Measurements from ENCODE around the gene ACOX3. TPM values are rescaled to one million over a fixed set of nuclear protein-coding genes. Genes with fewer than 3 reads are reported as not detected.

The ACOX3 gene
- polyA plus RNA-seq, 6 donors from 2014 or later, result 10.1 to 17.1 (median 14.7) TPM

DNA sequence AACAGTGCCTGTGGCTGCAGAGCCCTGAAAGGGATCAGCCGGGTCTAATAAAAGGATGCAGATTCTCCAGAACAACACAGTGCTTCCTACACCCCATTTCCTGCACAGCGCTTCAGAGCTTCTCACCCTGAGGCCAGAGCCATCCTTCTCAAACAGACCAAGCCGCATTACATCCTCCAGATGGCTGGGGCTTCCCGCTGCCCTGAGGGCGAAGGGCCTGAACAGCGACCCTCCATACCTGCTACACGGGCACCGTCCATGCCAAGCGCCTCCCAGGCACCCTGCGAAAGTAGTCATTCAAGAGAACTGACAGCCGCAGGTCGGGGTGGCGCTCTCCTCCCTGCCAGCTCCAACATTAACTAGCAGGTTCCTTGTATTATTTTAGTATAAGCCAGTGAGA is 36.5 kb downstream of the ACOX3 start:
- no peaks in the 10 kb centered on the region for H3K27me3 Mint-ChIP-seq
- H3K4me1 Mint-ChIP-seq, result peaks cover 0 to 7% (median under 1%) of the 10 kb centered on the region in 3 donors
- H3K4me3 Mint-ChIP-seq, result no peak overlapping the region
- no peak for DNase-seq
- H3K9me3 Mint-ChIP-seq, result no peaks in the 10 kb centered on the region
- ATAC-seq (ENCODE audit: low read depth in 2 of 2), result no peak
- H3K27ac Mint-ChIP-seq, result peak overlapping the region in 1 of 6 donors; percentile 9
- no peaks in the 10 kb centered on the region for H3K36me3 Mint-ChIP-seq

DNA sequence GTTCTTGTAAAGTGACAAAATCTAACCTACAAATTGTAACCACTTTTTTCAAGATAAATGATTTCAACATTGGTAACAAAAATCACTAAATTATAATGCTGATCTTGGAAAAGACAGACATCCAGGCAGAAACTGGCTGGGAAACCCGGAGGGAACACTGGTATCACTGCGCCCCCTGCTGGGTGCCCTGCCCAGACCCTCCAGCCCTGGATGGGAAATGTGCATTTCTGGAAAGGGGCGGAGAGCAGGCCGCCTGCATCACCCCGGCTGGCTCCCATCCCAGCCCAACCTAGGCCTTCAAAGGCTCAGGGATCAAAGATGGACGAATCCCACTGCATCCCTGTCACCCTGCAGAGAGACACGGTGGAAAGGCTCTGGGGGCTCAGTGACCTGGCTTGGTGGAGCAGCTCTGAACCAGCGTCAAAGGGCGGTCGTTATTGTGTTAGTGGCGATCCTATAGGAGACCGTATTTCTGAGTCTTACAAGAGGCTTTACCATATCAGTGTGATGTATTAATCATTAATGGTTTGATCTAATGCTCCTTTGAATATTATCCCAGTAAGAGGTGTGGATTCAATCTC is 37.3 kb downstream of the ACOX3 start:
- ATAC-seq (ENCODE audit: low read depth in 2 of 2) (peak; percentile 46), DNase-seq (peak; percentile 23)
- H3K4me1 Mint-ChIP-seq, result peaks cover 3 to 9% (median 7%) of the 10 kb centered on the region in 3 donors
- H3K36me3 Mint-ChIP-seq, result no peaks in the 10 kb centered on the region
- no peaks in the 10 kb centered on the region for H3K9me3 Mint-ChIP-seq
- H3K4me3 Mint-ChIP-seq, result no peak overlapping the region
- no peak overlapping the region for H3K27ac Mint-ChIP-seq
- no peaks in the 10 kb centered on the region for H3K27me3 Mint-ChIP-seq

DNA sequence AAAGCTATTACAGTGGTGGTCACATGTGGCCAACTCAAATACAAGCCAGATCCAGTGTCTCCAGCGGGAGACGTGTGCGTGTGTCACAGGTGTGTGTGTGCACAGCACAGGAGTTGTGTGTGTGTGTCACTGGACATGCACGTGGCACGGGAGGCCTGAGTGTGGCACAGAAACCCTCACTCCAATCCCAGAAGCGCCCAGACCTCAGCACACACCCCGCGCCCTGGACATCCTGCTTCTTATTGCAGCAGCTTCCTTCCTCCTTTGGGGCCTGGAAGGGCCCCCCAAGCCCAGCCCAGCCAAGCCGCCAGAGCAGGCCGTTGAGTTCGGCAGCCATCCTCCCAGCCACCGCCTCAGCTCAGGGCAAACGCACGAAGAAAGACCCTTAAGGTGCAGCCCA is 37.9 kb downstream of the ACOX3 start:
- Mint-ChIP-seq H3K36me3 (no peaks in the 10 kb centered on the region), H3K9me3 (no peaks in the 10 kb centered on the region), H3K4me1 (peaks cover 3 to 9% (median 7%) of the 10 kb centered on the region in 3 donors), H3K4me3 (no peak overlapping the region), H3K27me3 (no peaks in the 10 kb centered on the region), H3K27ac (peak overlapping the region in 1 of 6 donors; percentile 44)
- DNase-seq, result no peak
- ATAC-seq (ENCODE audit: low read depth in 2 of 2), result no peak

DNA sequence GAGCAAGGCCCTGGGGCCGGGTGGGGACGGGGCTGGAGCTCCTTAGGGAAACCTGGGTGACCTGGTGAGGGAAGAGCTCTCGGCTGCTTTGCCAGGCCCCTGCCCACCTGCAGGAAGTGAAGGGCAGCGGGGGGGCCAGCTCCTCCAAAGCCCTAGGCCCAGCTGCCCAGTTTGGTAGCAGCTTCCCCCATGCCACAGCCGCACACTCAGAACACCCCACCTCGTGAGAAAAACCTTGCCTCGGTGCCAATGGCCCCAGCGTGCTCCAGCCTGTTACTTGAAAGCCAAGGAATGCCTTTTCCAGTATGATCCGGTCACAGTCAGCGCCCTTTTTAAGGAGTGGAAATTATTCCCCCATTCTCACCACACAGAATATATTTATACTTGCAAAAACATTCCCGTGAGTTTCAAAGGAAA is 38.3 kb downstream of the ACOX3 start:
- Mint-ChIP-seq H3K27me3 (no peaks in the 10 kb centered on the region), H3K36me3 (no peaks in the 10 kb centered on the region), H3K27ac (no peak overlapping the region), H3K9me3 (no peaks in the 10 kb centered on the region), H3K4me1 (peaks cover 3 to 9% (median 7%) of the 10 kb centered on the region in 3 donors), H3K4me3 (no peak overlapping the region)
- ATAC-seq (ENCODE audit: low read depth in 2 of 2), result no peak
- DNase-seq, result no peak

DNA sequence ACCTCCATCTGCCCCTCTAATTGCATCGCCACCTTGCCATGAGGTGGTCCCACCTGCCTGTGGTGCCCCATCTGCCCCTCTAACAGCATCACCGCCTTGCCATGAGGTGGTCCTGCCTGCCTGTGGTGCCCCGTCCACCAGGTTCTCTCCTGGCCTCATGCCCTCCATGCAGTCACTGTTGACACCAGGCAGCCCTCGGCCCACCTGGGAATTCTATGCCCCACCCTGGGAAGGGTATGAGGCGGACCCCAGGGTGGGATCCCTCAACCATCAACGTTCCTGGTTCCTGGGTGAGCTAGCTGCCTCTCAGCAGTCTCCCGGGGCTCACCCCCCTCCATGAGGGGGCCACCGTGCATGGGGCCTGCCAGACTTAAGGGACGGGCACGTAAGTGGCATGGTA is 38.9 kb downstream of the ACOX3 start:
- H3K36me3 Mint-ChIP-seq, result no peaks in the 10 kb centered on the region
- H3K4me1 Mint-ChIP-seq, result peaks cover 3 to 9% (median 7%) of the 10 kb centered on the region in 3 donors
- peak overlapping the region in 1 of 6 donors; percentile 41 for H3K27ac Mint-ChIP-seq
- H3K4me3 Mint-ChIP-seq, result no peak overlapping the region
- no peaks in the 10 kb centered on the region for H3K27me3 Mint-ChIP-seq
- H3K9me3 Mint-ChIP-seq, result no peaks in the 10 kb centered on the region
- no peak for ATAC-seq (ENCODE audit: low read depth in 2 of 2)
- no peak for DNase-seq

DNA sequence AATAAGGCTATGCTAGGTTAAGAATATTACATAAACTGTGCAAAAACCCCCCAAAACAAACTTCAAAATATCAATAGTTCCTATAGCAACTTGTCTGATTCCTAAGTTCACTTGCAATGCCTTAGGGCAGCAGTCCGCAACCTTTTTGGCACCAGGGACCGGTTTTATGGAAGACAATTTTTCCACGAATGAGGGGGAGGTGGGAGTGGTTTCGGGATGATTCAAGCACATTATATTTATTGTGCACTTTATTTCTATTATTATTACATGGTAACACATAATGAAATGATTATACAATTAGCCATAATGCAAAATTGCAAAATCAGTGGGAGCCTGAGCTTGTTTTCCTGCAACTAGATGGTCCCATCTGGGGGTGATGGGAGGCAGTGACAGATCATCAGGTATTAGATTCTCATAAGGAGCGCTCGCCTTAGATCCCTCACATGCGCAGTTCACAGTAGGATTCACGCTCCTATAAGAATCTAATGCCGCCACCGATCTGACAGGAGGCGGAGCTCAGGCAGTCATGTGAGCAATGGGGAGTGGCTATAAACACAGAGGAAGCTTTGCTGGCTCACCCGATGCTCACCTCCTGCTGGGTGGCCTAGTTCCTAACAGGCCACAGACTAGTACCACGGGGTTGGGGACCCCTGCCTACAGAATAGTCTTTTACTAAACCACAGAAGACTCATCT is 39.7 kb downstream of the ACOX3 start:
- no peak overlapping the region for H3K27ac Mint-ChIP-seq

DNA sequence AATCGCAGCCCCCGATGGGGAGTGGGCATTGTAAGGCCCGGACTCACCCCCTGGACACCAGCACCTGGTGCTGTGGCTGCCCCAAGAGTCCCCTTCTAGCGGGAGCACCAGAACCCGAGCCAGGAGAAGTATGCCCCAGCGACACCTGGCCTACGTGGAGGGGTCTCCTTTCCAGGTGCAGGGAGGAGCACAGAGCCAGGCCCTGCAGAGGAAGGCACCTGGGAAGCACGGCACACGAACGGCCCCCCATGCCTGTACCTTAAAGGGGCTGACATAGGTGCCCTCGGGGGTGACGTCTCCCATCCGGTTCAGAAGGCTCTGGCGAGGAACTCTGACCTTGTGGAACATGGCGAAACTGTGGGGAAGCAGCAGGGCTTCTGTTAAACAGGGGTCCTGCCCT is 41.2 kb downstream of the ACOX3 start:
- H3K27ac Mint-ChIP-seq, result no peak overlapping the region

More for the DNA sequence above, 39.7 kb downstream of the ACOX3 start:
- H3K4me1 Mint-ChIP-seq, result peaks cover 3 to 9% (median 7%) of the 10 kb centered on the region in 3 donors
- no peaks in the 10 kb centered on the region for H3K27me3 Mint-ChIP-seq
- no peaks in the 10 kb centered on the region for H3K9me3 Mint-ChIP-seq
- DNase-seq, result no peak
- peaks cover 0 to 4% of the 10 kb centered on the region in 2 donors for H3K36me3 Mint-ChIP-seq
- H3K4me3 Mint-ChIP-seq, result peak overlapping the region in 1 of 8 donors; percentile 47
- no peak for ATAC-seq (ENCODE audit: low read depth in 2 of 2)

DNA sequence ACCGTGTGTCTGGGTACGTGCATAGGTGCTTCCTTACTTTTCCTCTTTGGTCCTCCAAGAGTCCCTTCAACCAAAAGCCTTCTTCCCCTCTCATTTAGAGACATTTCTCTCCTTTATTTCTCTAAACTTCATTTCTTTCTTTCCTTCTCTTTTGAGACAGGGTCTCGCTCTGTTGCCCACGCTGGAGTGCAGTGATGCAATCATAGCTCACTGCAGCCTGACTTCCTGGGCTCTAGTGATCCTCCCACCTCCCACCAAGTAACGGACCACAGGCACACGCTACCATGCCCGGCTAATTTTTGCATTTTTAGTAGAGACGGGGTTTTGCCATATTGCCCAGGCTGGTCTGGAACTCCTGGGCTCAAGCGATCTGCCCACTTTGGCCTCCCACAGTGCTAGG is 42.2 kb downstream of the ACOX3 start:
- Mint-ChIP-seq H3K27me3 (no peaks in the 10 kb centered on the region), H3K4me3 (no peak overlapping the region), H3K27ac (peak overlapping the region in 1 of 6 donors; percentile 34), H3K36me3 (peaks cover 4 to 7% of the 10 kb centered on the region in 2 donors), H3K9me3 (no peaks in the 10 kb centered on the region), H3K4me1 (peaks cover 3 to 7% (median 5%) of the 10 kb centered on the region in 3 donors)
- ATAC-seq (ENCODE audit: low read depth in 2 of 2), result no peak
- no peak for DNase-seq

More for the DNA sequence above, 41.2 kb downstream of the ACOX3 start:
- peaks cover 0 to 7% of the 10 kb centered on the region in 2 donors for H3K36me3 Mint-ChIP-seq
- DNase-seq (no peak), ATAC-seq (ENCODE audit: low read depth in 2 of 2) (no peak)
- no peaks in the 10 kb centered on the region for H3K27me3 Mint-ChIP-seq
- H3K4me1 Mint-ChIP-seq, result peaks cover 3 to 9% (median 7%) of the 10 kb centered on the region in 3 donors
- H3K4me3 Mint-ChIP-seq, result no peak overlapping the region
- H3K9me3 Mint-ChIP-seq, result no peaks in the 10 kb centered on the region

DNA sequence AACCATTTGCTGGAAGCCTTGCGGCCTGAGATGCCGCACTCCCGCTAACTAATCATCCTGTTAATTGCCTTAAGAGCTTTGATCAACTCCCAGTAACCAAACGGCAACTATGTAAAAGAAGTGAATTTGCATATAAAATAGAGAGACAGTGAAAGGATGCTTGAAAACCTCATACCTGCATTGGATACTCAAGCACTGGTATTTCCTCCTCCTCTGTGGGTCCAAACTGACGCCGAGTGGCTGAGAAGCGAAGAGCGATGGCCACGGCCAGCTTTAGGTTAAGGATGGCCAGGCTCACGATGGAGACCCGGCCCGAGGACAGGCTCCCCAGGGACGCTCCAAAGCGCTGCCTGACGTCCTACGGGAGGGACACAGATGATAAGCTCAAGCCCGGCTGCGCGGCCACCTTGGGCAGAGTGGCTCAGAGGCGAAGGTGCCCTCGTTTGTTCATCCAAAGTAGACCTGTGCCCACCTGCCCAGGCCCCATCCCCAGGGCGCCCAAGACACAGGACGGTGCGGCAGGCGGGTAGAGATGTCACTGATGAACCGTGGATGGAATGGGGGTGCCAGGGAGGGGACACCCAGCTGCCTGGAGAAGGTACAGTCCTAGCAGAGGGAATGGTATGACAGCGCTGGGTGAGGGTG is 43.6 kb downstream of the ACOX3 start:
- Mint-ChIP-seq H3K4me1 (peaks cover 3 to 7% (median 3%) of the 10 kb centered on the region in 3 donors), H3K27me3 (no peaks in the 10 kb centered on the region), H3K4me3 (no peak overlapping the region), H3K36me3 (peaks cover 7 to 8% of the 10 kb centered on the region in 2 donors), H3K9me3 (no peaks in the 10 kb centered on the region), H3K27ac (no peak overlapping the region)
- DNase-seq (no peak), ATAC-seq (ENCODE audit: low read depth in 2 of 2) (no peak)

DNA sequence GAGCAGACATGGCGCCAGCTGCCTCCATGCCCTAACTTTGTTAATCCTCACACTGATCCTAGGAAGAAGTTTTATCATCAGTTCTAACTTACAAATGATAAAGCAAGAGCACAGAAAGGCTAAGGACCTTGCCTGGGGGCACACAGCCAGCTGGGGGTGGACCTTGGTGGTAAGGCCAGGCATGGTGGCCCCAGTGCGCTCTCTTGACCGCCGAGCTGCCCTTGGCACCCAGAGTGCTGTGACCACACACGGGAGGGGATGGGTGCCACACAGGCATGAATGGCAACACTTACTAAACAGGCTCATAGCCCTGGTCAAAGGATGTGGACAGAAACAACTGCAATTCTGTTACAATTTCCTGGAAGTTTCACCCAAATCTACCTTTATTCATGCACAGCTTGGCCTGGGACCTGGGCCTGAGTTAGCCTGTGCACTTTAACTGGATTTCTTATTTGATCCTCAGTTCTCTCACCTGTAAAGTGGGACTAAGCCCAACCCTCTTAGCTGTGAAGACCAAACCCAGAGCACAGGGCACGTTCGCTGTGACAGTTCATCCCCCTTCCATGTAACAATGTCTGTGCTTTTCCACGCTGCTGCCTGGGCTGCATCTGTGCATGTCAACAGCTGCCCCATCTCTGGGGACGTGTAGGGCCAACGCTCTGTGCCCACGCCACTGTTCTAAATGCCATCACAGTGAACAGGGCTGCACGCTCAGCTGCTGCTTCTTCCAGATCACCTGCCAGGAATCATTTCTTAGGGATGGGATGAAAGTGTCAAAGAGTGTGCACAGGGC is 44.8 kb downstream of the ACOX3 start:
- Mint-ChIP-seq H3K4me3 (no peak overlapping the region), H3K9me3 (peaks cover 0 to 1% (median 0%) of the 10 kb centered on the region in 7 donors), H3K4me1 (peaks cover 3 to 7% (median 3%) of the 10 kb centered on the region in 3 donors), H3K27me3 (no peaks in the 10 kb centered on the region), H3K27ac (no peak overlapping the region), H3K36me3 (peaks cover 8 to 15% of the 10 kb centered on the region in 2 donors)
- no peak for DNase-seq
- no peak for ATAC-seq (ENCODE audit: low read depth in 2 of 2)

DNA sequence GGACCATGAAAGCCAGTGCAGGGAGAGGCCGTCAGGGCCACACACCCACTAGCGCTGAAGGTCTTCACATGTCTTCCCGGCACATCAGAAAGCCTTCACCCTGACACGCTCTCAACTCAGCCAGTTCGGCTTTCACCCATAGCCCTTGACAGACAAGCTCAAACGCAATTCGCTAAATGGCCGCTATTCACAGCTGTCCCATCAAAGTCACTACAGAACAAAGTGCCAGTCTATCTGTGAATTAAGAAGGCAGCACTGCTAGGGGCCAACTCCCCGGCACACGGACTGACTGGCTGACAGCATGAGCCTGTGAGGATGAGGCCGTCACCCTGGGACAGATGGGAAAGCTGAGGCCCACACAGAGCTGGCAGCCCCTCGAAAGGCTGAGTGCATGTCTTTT is 45.7 kb downstream of the ACOX3 start:
- H3K27me3 Mint-ChIP-seq, result no peaks in the 10 kb centered on the region
- no peak for ATAC-seq (ENCODE audit: low read depth in 2 of 2)
- H3K4me3 Mint-ChIP-seq, result no peak overlapping the region
- H3K36me3 Mint-ChIP-seq, result peaks cover 8 to 18% of the 10 kb centered on the region in 2 donors
- H3K27ac Mint-ChIP-seq, result peak overlapping the region in 1 of 6 donors; percentile 69
- peaks cover 0 to 1% (median 0%) of the 10 kb centered on the region in 7 donors for H3K9me3 Mint-ChIP-seq
- no peak for DNase-seq
- peaks cover 3 to 7% (median 3%) of the 10 kb centered on the region in 3 donors for H3K4me1 Mint-ChIP-seq

DNA sequence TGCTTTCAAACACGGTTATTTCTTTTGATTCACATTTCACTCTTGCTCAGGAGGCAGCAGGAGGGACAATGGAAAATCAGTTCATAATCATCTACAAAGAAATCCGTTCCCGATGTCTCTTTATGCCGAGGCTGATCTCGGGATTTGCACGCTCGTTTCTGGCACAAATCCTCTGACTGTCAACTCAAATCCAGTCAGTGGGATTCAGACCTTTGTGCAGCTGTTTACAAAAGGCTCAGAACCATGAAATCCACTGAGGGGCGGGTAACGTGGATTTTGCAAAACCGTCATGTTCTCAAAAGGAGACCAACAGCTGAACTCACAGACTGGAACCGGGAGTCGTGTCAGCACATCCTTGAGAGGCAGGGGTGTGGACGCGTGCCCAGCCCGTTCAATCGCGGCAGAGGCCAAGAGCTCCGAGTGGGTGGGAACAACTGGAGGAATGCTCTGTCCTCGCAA is 46.4 kb downstream of the ACOX3 start:
- Mint-ChIP-seq H3K27me3 (no peaks in the 10 kb centered on the region), H3K4me1 (peaks cover 3 to 7% (median 3%) of the 10 kb centered on the region in 3 donors), H3K9me3 (peaks cover 0 to 1% (median 0%) of the 10 kb centered on the region in 7 donors), H3K36me3 (peaks cover 8 to 18% of the 10 kb centered on the region in 2 donors), H3K4me3 (no peak overlapping the region), H3K27ac (no peak overlapping the region)
- ATAC-seq (ENCODE audit: low read depth in 2 of 2), result no peak
- DNase-seq, result no peak

DNA sequence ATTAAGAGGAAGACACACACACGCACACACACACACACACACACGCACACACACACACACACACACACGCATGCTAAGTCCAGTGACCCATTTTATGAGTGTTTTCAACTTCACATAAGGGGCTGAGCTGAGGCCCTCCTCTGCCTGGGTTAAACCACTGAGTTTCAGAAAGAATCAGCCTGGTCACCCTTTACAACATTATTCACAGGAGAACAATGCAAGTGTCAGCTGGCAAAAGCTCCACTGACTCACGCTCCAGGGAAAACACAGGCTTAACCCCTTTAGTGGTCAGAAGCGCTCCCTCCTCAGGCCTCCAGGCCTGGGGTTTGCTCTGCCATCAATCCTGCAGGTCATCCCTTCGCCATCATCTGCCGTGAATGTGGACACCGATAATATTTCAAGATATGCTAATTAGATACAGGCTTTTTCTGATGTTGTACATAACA is 46.9 kb downstream of the ACOX3 start:
- no peak overlapping the region for H3K27ac Mint-ChIP-seq
- peaks cover 8 to 18% of the 10 kb centered on the region in 2 donors for H3K36me3 Mint-ChIP-seq
- no peak overlapping the region for H3K4me3 Mint-ChIP-seq
- H3K4me1 Mint-ChIP-seq, result peaks cover under 1 to 4% (median 3%) of the 10 kb centered on the region in 3 donors
- no peak for DNase-seq
- peaks cover 0 to 1% (median 0%) of the 10 kb centered on the region in 7 donors for H3K9me3 Mint-ChIP-seq
- no peak for ATAC-seq (ENCODE audit: low read depth in 2 of 2)
- no peaks in the 10 kb centered on the region for H3K27me3 Mint-ChIP-seq
